ENCODE results near the gene PPP2R5E.

Gene PPP2R5E

DNA sequence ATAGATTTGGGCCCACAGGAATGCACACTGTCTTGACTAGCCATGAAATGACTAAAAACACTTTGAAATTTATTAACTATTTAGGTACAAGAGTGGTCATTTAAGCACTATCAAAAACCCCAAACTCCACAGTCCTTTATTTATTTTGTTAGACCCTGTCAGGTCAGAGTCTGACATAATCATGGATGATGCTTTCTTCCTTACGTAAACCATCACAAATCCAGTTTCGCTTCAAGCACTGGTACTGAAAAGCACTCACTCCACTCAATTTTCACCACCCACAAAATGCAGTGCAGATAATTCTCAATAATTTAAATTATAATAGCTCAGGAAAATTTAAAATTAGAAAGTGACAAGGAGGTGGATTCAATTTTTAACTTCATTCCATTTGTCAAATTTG is 25.8 kb downstream of the PPP2R5E start:
- DNase-seq = no peak

DNA sequence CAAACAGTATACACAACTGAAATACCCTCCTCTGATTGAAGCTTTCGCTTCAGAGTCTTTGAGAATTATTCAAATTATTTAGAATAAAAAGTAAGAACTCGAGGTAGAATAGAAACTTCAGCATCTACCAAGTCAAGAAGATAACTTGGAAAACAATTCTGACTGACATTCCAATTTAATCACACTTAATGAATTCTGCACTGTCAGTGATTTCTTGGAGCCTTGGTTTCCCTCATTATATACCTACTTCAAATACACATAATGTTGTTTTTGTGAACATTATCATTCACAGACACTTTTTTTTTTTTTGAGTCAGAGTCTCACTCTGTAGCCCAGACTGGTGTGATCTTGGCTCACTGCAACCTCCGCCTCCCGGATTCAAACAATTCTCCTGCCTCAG is 27.9 kb downstream of the PPP2R5E start:
- DNase-seq = no peak

DNA sequence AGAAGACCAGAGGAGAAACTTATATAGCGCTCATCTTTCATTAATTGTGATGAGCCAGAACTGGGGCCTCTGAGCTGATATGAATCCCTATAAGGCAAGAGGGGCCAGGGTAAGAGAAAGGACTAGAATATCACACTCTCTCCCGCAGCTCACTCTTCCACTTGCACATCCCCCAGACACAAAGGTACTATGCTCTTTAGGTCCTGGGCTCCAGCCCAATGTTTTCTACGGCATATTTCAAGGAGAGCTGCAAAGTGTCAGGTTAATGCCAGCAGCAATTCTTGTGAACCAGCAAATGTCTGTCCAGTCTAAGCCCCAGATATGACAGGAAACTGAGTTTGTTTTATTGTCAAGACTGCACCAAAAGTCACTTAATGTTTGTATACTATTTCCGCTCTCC is 29.4 kb downstream of the PPP2R5E start:
- DNase-seq = peak; percentile 9

DNA sequence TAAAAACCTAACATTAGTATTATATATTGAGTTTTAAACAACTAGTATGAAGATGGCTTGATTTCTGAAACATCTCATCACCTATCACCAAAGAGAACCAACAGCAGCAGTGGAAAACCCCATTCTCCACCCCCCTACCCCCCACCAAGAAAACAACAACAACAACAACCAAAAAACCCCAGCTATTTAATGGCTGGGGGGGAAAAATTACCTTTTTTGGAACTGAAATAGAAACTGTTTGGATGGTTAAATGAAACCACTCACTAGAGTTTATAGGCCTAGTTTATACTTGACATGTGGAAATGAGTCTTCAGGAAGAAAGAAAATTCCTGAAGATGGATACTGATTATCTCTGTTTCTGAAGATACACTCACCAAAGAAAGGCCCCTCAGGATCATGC is 30.3 kb downstream of the PPP2R5E start:
- DNase-seq = no peak

DNA sequence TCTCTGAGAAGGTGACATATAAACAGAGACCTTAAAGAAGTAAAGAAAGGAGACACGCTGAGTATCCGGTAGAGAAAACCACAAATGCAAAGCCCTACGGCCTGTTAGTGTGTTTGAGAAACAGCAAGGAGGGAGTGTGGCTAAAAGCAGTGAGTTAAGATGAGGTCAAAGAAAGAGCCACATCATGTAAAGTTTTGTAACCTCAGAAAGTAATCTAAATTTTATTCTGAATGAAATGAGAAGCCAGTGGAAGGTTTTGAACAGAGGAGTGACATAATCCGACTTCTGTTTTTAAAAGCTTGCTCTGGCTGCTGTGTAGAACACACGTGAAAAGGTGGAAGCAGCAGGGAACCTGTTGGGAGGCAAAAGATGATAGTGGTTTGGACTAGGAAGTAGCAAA is 32.6 kb downstream of the PPP2R5E start:
- DNase-seq = no peak

DNA sequence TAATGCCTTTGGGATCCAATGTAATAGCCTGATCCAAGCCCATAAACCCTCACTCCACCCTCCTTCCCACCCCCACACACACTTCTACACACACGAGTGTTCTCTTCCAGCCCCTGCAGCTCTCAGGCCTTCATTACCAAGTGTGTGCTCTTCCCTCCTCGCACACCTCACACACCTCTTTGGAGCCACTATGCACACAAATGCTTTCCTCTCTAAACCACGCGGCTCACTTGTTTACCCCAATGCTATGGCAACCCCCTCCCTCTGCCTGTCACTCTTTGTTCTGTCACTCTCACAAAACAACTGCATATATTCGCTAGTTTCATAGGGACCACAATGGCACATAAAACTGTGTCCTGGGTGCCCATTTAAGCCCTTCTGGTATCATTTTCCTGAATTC is 35.1 kb downstream of the PPP2R5E start:
- peak; percentile 73 for DNase-seq

DNA sequence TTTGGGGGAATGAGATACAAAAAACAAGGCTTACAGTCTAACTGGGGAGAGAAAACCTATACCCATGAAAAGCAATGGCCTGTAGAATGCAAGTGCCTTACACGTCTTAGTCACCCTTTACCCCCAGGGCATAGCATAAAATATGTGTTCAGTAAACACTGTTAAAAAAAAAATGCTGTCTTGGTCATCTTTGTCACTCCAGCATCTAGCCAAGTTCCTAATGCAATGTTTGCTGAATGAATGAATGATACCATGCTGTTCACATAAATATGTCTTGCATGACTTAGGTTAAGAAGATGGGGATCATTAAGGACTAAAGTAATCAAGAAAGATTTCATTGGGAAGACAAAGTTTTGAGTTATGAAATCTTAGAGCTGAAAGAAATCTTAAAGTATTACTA is 38.5 kb downstream of the PPP2R5E start:
- no peak for DNase-seq

DNA sequence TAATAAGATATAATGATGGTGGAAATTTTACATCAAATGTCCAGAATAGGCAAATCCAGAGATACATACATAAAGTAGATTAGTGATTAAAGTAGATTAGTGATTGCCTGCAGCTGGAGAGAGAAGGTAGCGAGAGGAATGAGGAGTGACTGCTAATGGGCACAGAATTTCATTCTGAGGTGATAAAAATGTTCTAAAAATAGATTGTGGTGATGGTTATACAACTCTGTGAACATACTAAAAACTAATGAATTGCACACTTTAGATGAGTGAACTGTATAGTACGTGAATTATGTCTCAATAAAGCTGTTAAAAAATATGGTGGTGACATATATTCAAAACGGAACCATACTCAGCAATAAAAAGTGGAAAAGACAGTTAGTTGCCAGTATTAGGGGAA is 41.7 kb downstream of the PPP2R5E start:
- DNase-seq = no peak

DNA sequence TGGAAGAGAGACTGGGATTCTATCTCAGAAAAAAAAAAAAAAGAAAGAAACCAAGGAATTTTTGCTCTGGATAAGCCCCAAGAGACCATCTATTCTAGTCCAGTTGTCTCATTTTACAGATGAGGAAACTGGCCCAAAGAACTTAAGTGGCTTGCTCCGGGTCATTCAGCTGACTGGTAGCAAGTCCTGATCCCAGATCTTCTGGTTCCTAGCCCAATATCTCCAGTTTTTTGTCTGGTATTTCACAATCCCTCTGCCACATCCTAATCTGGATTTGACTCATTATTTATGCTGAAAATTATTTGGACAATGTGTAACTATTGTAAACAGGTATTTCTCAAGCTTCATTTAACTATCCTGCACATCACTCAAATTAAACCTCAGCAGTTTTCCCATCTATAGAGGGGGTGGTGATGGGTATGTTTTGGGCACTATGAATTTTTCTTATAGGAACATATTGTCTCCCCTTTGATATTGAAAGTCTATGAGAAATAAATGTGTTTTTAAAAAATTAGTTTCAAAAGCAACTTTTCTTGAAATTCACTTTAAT is 43.4 kb downstream of the PPP2R5E start:
- DNase-seq = no peak

DNA sequence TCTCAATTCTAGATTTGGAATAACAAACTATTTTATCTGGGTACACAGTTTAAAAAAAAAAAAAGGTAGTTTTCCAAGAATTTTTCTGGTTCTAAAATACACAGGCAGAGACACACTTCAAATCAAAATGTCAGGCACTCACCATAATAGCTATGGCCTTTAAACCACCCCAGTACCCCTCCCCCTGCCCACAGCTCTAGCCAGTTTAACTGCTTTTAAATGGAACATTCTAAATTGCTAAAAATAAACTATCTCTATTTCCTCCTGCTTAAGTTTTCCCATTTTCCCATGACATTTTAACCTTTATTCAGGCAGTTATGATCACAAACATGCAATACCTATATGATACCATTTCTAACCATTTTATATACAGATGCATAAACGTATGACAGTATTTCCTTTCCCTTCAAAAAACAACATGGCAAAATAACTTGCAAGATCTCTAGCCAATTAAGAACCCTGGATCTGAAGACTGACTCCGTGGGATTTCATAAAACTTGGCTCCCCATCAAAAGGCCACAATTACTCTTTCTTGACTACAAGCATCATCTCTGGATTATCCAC is 46.3 kb downstream of the PPP2R5E start:
- no peak for DNase-seq

DNA sequence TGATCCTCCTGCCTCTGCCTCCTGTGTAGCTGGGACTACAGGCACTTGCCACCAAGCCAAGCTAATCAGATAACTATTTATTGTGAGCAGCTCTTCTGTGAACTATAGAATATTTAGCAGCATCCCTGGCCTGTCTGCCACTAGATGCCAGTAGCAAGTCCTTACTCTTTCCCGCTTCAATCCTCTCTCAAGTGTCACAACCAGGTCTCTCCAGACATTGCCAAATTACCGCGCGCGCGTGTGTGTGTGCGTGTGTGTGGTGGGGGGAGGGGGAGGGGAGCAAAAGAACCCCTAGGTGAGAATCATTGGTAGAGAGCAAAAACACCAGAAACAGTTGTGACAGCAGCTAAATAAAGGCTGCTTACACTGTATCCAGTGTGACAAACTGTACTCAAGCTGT is 49.9 kb downstream of the PPP2R5E start:
- no peak for DNase-seq

DNA sequence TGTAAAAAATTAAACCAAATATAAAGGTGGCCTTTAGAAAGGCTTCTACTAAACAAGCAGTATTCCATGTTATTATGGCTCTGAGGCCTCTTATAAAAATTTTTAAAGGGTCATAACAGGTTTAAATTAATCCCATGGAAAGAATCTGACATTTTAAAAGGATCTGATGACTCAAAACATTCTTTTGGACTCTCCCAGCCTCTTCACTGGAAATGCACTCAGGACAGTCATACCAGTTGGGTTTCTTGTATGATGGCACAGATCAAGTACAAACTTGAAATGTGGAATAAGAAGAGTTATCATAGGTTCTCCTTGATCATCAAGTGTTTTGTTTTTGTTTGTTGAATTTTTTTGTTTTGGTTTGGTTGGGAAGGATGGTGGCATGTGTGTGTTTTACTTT is 50.8 kb downstream of the PPP2R5E start:
- no peak for DNase-seq

DNA sequence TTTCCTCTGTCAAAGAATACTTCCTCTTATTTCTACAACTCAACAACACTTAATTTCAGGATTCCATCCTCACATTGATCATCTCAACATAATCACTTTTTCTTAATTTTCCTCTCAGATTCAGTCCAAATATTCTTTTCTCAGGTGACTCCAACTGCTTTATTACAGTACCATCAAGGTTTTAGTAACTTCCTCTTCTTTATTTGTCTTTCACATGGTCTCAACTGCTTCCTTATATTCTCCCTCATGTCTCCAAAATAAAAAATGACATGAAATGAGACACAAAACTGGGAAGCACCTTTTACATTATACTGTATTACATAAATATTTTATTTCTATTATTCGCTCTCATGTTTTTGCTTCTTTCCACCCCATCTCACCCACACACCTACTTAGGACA is 55.5 kb downstream of the PPP2R5E start:
- no peak for DNase-seq

DNA sequence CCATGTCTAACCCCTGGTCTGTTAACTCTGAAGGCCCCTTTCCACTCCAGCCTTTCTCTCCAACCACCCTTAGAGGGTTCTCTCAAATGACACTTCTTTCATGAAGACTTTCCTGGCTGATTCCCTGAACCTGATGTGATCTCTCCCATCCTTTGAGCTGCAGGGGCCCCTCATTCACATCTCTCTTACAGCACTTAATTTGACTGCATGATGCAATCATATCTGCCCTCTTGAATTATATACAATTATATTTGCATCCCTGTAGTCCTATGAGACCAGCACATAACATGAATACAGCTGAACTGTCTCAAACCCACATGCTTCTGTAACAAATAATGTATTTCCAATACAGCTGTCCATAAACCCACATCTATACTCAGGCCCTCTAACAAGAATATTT is 56.4 kb downstream of the PPP2R5E start:
- DNase-seq = no peak

DNA sequence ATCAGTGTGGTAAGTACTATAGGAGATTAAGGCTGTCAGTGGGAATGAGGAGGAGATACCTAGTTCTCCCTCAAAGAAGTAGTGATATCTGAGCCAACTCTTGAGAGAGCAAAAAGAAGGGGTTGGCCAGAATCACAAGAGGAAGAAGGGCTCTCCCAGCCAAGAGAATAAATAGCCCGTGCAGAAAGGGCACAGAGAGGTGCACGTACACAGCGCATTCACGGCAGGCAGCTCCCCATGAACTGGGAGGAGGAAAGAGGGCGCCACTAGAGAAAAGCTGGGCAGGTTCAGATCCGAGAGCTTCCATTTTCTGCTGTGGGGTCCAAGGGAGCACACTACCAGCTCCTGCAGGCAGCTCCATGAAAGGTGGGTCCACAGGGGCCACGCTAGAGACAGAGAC is 59.9 kb downstream of the PPP2R5E start:
- no peak for DNase-seq

DNA sequence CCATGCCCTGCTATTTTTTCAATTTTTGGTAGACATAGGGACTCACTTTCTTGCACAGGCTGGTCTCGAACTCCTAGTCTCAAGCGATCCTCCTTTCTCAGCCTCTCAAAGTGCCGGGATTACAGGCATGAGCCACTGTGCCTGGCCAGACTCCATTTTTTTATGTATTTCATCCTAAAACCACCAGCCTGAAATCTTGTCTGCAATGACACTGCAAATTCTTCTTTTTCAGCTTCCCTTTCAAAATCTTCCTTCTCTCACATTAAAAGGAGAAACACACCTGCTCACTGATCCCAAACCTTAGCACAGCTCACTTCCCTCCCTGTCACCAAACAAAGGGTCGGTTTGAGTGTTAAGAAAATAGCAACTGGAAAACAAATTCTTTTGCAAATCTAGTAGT is 62.6 kb downstream of the PPP2R5E start:
- no peak for DNase-seq

DNA sequence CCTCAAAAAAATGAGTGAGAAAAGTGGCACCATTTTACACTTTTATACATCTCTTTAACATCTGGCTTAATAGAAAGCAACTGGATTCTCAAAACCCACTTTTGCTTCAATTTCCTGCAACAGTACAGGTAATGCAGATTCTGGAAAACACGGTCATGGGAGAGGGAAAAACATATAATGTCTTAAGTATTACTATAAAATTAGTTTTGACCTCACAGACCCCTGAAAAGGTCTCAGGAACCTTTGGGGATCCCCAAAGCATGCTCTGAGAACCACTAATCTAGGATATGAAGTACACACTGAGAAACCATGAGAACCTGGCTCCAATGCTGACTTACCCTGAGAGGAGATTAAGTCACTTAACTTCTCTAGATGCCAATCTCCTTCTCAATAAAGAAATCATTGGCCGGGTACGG is 64.7 kb downstream of the PPP2R5E start:
- no peak for DNase-seq

DNA sequence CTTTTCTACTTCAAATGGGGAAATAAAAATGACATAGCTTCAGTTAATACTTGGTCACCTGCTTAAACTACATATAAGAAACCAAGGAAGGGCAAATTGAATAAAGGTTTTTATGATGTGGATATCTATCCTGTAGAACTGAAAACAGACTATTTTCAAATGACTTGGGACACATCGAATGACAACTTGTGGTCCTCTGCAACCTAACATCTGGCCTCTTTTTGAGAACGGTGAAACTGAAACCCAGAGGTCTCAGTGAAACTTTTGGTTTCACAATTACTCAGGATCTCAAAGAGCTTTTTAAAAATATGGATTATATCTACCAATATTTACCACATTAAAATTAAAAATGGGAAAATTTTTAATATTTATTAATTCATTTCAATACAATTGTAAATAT is 65.2 kb downstream of the PPP2R5E start:
- no peak for DNase-seq

DNA sequence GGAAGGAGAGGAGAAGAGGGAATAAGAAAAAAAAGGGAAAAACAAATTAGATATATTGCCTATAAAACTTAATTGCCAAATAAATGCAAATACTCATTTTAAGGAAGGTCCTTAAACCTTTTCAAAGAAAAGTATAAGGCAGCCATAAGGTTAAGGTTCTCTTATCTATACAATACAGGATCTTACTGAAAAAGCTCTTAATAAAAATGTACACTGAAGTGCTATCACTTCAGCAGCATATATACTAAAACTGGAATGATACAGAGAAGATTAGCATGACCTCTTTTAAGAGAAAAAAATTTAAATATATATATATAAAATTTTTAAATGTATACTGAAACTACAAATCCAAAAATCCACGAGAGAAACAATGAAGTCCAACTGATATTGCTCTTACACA is 65.6 kb downstream of the PPP2R5E start:
- DNase-seq = no peak

DNA sequence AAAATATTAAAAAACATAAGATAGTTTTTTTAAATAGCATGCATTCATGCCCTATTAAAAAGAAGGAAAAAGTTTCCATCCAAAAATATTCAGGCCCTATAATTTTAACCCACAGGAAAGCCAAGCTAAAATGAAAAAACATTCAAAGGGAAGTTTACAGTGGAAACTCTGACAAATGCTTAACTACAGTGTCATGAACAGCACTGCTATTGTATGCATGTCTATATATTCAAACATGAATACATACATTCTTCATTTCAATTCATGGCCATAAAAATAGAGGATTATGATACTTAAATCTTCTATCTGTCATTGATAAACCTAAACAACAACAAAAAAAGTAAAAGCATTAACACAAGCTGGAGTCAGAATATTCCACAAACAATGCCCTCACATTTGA is 67.4 kb downstream of the PPP2R5E start:
- DNase-seq = no peak

DNA sequence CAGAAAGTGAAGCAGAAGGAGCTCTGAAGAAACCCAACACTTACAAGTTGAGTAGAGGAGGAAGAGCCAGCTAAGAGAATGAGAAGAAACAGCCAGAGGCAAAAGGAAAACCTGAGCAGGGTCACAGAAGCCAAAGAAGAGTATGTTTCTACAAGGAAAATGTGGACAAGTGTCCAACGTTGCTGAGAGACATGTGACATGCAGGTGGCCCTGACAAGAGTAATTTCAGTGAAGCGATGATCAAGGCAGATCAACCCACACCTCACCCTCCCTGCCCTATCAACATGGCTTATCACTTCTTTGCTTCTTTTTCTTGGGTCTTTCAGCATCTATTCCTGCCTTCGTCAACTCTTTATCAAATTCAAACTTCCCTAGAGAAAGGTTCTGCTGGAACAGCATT is 68.3 kb downstream of the PPP2R5E start:
- no peak for DNase-seq

DNA sequence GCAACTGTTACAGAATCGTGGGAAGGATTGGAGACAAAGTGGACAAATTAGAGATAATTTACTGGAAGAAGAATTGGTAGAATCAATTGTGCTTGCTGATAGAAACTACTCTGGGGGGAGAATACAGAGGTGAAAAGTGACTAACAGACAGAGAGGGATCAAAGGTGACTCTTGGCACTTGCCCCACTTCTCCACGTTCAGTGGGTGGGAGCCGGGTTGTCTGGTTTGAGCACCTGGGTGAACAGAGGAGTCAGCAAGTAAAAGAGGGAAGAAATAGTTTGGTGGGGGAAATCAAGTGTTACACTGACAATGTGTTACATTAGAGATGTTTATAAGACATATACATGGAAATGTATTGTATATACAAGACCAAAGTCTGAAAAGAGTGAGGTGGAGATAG is 69.1 kb downstream of the PPP2R5E start:
- DNase-seq = no peak

DNA sequence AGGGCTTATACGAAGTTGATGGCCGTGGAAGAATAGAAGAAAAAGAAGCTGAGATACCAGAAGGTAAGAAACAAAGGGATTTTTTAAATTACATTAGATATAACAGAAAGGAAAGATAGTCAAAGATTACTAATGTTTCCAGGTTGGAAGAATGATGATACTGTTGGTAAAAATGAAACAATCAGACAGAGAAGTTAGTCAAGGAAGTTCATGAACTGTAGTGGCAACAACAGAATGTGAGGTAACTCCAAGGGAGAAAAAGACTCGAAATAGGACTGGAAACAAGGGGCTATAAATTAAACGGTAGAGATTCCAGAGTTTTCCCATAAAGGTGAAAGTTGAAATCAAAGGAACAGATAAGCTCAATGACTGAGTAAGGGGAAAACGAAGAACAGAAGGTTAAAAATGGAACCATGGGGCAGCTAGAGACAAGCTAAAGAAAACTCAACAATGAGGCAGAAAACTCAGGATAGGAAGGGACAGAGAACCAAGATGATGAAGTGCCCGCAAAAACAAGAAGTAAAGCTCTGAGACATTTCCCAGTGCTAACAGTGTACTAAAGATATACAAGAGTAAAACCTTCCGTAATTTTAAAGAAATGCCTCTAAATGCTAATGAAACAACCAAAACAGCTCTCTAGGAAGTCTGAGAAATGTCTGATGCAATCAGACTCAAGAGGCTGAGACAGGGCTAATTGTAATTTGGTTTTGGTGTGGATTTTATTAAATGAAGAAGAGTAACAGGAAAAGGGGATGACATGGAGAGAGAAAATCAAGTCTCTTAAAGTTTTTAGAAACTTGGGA is 70.0 kb downstream of the PPP2R5E start:
- no peak for DNase-seq

DNA sequence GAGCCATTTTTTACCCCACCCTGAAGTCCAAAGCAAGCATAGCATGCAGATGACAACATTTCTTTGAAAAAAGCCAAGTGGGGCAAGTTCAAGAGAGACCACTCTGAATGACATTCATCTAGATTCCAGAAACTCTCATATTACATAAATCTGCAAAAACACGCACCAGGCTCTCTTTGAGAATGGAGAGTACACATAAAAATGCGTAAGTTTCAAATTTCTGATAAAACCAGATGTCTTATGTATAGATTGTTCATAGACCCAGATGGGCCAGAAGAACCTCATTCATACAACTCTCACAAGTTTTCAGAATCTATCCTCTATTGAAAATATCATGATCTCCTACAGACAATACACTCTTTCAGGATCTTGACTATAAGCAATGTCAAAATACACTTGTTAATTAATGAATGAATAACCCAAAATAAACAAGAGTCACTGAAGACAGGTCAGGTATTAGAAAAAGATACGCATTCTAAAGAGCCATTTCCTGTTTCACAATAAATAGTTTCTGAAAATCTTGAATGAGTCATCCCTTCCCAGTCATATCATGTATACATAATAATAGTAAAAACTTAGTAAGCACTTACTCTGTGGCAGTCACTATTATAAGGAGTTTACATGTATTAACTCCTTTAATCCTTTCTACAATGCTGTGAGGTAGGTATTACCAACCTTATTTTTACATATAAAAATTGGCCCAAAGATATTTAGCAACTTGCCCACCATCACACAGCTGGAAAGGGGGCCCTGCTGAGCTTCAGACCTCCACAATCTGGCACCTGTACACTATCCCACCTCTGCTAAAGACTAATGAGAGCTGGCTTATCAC is 72.0 kb downstream of the PPP2R5E start:
- no peak for DNase-seq
